ENCODE results near the gene PPIB.
"Not testable (repeated sequence)": the region's sequence is repeated elsewhere in the genome, so short reads cannot be mapped to it uniquely, and the experiment has no call there.

PPIB gene

DNA sequence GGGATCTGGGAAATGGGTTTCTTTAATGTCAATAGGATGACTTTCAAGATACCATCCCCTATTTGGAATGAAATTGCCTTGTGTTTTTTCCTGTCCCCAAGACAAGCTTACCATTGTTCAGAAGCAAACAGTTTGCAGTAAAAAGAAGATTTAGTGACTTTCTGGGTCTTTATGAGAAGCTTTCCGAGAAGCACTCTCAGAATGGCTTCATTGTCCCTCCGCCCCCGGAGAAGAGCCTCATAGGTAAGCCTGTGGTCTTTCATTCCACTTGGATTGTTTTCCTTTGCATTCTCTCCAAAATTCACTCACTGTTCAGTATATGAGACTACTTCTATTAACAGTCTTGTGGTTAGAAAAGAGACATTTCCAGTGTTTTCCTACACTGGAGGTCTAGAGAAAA lies 36.8 kb downstream of the PPIB start:
- no peak for TF ChIP-seq ZFX (IDR thresholded peaks at IDR 0.05; ENCODE audit: borderline replicate concordance)
- TF ChIP-seq, protein P1, sequence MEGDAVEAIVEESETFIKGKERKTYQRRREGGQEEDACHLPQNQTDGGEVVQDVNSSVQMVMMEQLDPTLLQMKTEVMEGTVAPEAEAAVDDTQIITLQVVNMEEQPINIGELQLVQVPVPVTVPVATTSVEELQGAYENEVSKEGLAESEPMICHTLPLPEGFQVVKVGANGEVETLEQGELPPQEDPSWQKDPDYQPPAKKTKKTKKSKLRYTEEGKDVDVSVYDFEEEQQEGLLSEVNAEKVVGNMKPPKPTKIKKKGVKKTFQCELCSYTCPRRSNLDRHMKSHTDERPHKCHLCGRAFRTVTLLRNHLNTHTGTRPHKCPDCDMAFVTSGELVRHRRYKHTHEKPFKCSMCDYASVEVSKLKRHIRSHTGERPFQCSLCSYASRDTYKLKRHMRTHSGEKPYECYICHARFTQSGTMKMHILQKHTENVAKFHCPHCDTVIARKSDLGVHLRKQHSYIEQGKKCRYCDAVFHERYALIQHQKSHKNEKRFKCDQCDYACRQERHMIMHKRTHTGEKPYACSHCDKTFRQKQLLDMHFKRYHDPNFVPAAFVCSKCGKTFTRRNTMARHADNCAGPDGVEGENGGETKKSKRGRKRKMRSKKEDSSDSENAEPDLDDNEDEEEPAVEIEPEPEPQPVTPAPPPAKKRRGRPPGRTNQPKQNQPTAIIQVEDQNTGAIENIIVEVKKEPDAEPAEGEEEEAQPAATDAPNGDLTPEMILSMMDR (IDR thresholded peaks at IDR 0.05), result no peak
- H3K27ac ChIP-seq, result no peak overlapping the region

GRCh38 chr15:64122936-64123351 lies 39.9 kb downstream of the PPIB start:
- TF ChIP-seq, protein P1 (IDR thresholded peaks at IDR 0.05), result no peak
- TF ChIP-seq ZFX (IDR thresholded peaks at IDR 0.05; ENCODE audit: borderline replicate concordance), result no peak
- H3K27ac ChIP-seq, result no peak overlapping the region

DNA sequence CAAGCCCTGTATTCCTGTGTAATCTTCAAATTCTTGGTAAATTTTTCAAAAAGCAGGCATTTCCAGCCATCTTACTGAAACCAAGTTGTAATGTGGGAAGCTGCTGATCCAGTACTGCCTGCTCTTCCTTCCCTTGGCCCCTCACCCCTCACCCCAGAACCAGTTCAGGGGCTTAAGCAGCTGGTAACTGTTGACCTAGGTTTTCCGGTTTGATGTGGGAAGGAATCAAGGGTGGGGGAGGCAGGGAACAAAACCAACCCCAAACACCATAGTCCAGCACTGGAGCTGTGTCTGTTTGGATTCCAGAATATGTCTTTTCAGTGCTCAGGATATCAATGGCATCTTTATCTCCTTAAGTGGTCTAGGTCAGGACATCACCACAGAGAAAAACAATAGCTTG lies 40.4 kb downstream of the PPIB start:
- H3K27ac ChIP-seq, result no peak overlapping the region
- TF ChIP-seq, protein P1 (IDR thresholded peaks at IDR 0.05), result no peak
- no peak for TF ChIP-seq ZFX (IDR thresholded peaks at IDR 0.05; ENCODE audit: borderline replicate concordance)

DNA sequence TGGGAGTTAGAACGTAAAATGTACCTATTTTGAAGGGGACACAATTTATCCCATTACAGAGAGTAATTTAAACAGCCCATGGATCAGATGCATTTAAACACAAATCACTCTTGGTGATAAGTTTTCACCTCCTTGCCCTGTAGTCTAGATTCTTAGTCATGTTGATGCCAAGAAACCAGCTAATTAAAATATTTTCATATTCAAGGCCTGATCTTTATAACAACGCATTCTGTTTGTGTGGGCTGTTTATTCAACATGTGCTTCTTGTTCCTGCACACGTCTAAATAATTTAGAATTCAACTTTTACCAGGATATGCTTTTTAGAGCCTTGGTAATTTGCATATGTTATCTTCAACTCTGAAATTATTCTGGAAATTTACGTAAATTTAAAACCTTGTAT lies 41.2 kb downstream of the PPIB start:
- TF ChIP-seq ZFX (IDR thresholded peaks at IDR 0.05; ENCODE audit: borderline replicate concordance), result no peak
- TF ChIP-seq, protein P1 (IDR thresholded peaks at IDR 0.05), result no peak
- no peak overlapping the region; the same call in 1 of the 2 replicates for H3K27ac ChIP-seq

GRCh38 chr15:64120322-64120721 lies 42.5 kb downstream of the PPIB start:
- H3K27ac ChIP-seq, result not testable (repeated sequence)

DNA sequence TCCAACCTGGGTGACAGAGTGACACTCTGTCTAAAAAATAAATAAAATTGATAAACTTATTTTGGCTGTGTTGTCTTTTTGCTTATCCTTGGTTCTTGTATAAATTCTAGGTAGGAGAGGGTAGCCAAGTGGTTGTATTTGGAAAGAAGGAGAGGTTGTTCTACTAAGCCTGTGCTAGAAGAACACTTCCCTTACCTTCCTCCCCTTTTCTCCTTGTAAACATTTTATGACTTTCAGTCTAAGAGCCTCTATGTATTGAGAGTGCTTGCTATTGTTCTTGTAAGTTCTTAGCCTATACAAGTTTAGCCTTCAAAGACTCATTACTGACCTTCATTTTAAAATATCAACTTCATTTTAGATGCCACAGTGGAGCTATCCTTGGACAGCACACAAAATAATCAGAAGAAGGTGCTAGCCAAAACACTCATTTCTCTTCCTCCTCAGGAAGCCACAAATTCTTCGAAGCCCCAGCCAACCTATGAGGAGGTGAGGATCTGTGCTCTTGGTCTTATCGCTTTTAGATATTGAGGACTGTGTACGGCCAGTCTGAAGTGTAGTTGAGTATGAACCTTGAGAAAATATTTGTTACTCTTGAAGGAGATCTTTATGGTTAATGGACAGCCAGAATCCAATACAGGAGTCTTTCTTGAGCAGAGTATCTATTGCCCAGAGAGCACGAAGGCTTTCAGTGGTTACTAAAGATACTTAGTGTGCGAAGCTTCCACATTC lies 44.9 kb downstream of the PPIB start:
- no peak overlapping the region for H3K27ac ChIP-seq
- TF ChIP-seq, protein P1 (IDR thresholded peaks at IDR 0.05), result no peak
- no peak for TF ChIP-seq ZFX (IDR thresholded peaks at IDR 0.05; ENCODE audit: borderline replicate concordance)

GRCh38 chr15:64112904-64113303 lies 49.9 kb downstream of the PPIB start:
- no peak for TF ChIP-seq ZFX (IDR thresholded peaks at IDR 0.05; ENCODE audit: borderline replicate concordance)
- TF ChIP-seq, protein P1 (IDR thresholded peaks at IDR 0.05), result no peak
- H3K27ac ChIP-seq, result no peak overlapping the region

Data from 22Rv1 (cell line).